ENCODE results near the gene GALNT8.
"Not testable (repeated sequence)": the region's sequence is repeated elsewhere in the genome, so short reads cannot be mapped to it uniquely, and the experiment has no call there.

The GALNT8 gene

GRCh38 chr12:4744709-4745108 is 24.5 kb downstream of the GALNT8 start:
- DNase-seq (ENCODE audit: low read depth): no peak

GRCh38 chr12:4745249-4745648 is 25.0 kb downstream of the GALNT8 start:
- no peak for DNase-seq (ENCODE audit: low read depth)

- DNase-seq (ENCODE audit: low read depth): not testable (repeated sequence)
These were observed 31.5 kb downstream of the GALNT8 start for GRCh38 chr12:4751654-4752053.

- DNase-seq (ENCODE audit: low read depth): no peak
These were observed 42.6 kb downstream of the GALNT8 start for GRCh38 chr12:4762773-4763172.

- no peak for DNase-seq (ENCODE audit: low read depth)
These were observed 43.3 kb downstream of the GALNT8 start for GRCh38 chr12:4763549-4763948.

- no peak for DNase-seq (ENCODE audit: low read depth)
These were observed 46.2 kb downstream of the GALNT8 start for GRCh38 chr12:4766445-4766844.

GRCh38 chr12:4767186-4767585 is 47.0 kb downstream of the GALNT8 start:
- no peak for DNase-seq (ENCODE audit: low read depth)

GRCh38 chr12:4768341-4768740 is 48.1 kb downstream of the GALNT8 start:
- no peak for DNase-seq (ENCODE audit: low read depth)

- no peak for DNase-seq (ENCODE audit: low read depth)
These were observed 48.9 kb downstream of the GALNT8 start for GRCh38 chr12:4769073-4769472.

- no peak for DNase-seq (ENCODE audit: low read depth)
These were observed 51.2 kb downstream of the GALNT8 start for GRCh38 chr12:4771172-4771959.

- DNase-seq (ENCODE audit: low read depth): no peak
These were observed 51.9 kb downstream of the GALNT8 start for GRCh38 chr12:4771960-4772566.

- no peak for DNase-seq (ENCODE audit: low read depth)
These were observed 55.7 kb downstream of the GALNT8 start for GRCh38 chr12:4775936-4776335.

- no peak for DNase-seq (ENCODE audit: low read depth)
These were observed 59.5 kb downstream of the GALNT8 start for GRCh38 chr12:4779749-4780148.

GRCh38 chr12:4780641-4781611 is 60.7 kb downstream of the GALNT8 start:
- DNase-seq (ENCODE audit: low read depth): no peak

- no peak for DNase-seq (ENCODE audit: low read depth)
These were observed 64.3 kb downstream of the GALNT8 start for GRCh38 chr12:4784404-4785054.

- DNase-seq (ENCODE audit: low read depth): no peak
These were observed 66.6 kb downstream of the GALNT8 start for GRCh38 chr12:4786795-4787194.

- no peak for DNase-seq (ENCODE audit: low read depth)
These were observed 67.8 kb downstream of the GALNT8 start for GRCh38 chr12:4787965-4788364.

- DNase-seq (ENCODE audit: low read depth): no peak
These were observed 69.6 kb downstream of the GALNT8 start for GRCh38 chr12:4789776-4790175.

GRCh38 chr12:4791497-4791896 is 71.3 kb downstream of the GALNT8 start:
- no peak for DNase-seq (ENCODE audit: low read depth)

- no peak for DNase-seq (ENCODE audit: low read depth)
These were observed 74.3 kb downstream of the GALNT8 start for GRCh38 chr12:4794491-4794890.

- DNase-seq (ENCODE audit: low read depth): no peak
These were observed 76.0 kb downstream of the GALNT8 start for GRCh38 chr12:4796216-4796615.
